NCI-H1436 treated with DMSO at 0.1 percent for 48 hours (cell line): ENCODE data around the gene KIR3DL3.
"Not testable (repeated sequence)": the region's sequence is repeated elsewhere in the genome, so short reads cannot be mapped to it uniquely, and the experiment has no call there.

ENCODE experiments used
- DNase-seq: peaks from one replicate; lab custom pipeline; 2025; lab: John Stamatoyannopoulos, UW

Gene KIR3DL3

GRCh38 chr19:54731191-54731590 is 6.9 kb downstream of the KIR3DL3 start:
- DNase-seq = no peak

- not testable (repeated sequence) for DNase-seq
These were observed 14.1 kb downstream of the KIR3DL3 start, which contains the start of gene KIR2DL3 for GRCh38 chr19:54738306-54738705. KIR2DL3 (plus strand) TSS chr19:54738513; CDS start chr19:54738546, 33 bp downstream.

GRCh38 chr19:54738715-54739114 is 14.5 kb downstream of the KIR3DL3 start:
- DNase-seq = no peak

GRCh38 chr19:54739587-54740497 is 15.6 kb downstream of the KIR3DL3 start:
- no peak for DNase-seq

GRCh38 chr19:54741950-54742349 is 17.7 kb downstream of the KIR3DL3 start:
- DNase-seq = not testable (repeated sequence)

- DNase-seq = not testable (repeated sequence)
These were observed 19.8 kb downstream of the KIR3DL3 start for GRCh38 chr19:54744080-54744479.

- DNase-seq = not testable (repeated sequence)
These were observed 23.5 kb downstream of the KIR3DL3 start for GRCh38 chr19:54747614-54748322.

GRCh38 chr19:54750276-54750675 is 26.0 kb downstream of the KIR3DL3 start:
- not testable (repeated sequence) for DNase-seq

GRCh38 chr19:54756204-54757110 is 32.2 kb downstream of the KIR3DL3 start:
- not testable (repeated sequence) for DNase-seq

- DNase-seq = not testable (repeated sequence)
These were observed 34.3 kb downstream of the KIR3DL3 start for GRCh38 chr19:54758577-54758976.

- not testable (repeated sequence) for DNase-seq
These were observed 40.0 kb downstream of the KIR3DL3 start for GRCh38 chr19:54764219-54764618.

GRCh38 chr19:54766464-54766863 is 42.2 kb downstream of the KIR3DL3 start:
- DNase-seq = not testable (repeated sequence)

- not testable (repeated sequence) for DNase-seq
These were observed 45.4 kb downstream of the KIR3DL3 start, which contains the start of gene KIR2DL1 for GRCh38 chr19:54769646-54770045. KIR2DL1 (plus strand) TSS chr19:54769793; CDS start chr19:54769851, 58 bp downstream.

GRCh38 chr19:54770511-54770910 is 46.3 kb downstream of the KIR3DL3 start:
- DNase-seq = not testable (repeated sequence)

GRCh38 chr19:54771018-54771960 is 47.0 kb downstream of the KIR3DL3 start:
- not testable (repeated sequence) for DNase-seq

GRCh38 chr19:54772666-54773065 is 48.4 kb downstream of the KIR3DL3 start:
- DNase-seq = not testable (repeated sequence)

- not testable (repeated sequence) for DNase-seq
These were observed 51.0 kb downstream of the KIR3DL3 start for GRCh38 chr19:54775095-54775815.

- DNase-seq = not testable (repeated sequence)
These were observed 51.6 kb downstream of the KIR3DL3 start for GRCh38 chr19:54775830-54776229.

- DNase-seq = not testable (repeated sequence)
These were observed 53.6 kb downstream of the KIR3DL3 start for GRCh38 chr19:54777851-54778250.

GRCh38 chr19:54778896-54779295 is 54.7 kb downstream of the KIR3DL3 start:
- not testable (repeated sequence) for DNase-seq
